HG02759 (cell line): Measurements from ENCODE around the gene NUP107.

Source experiments
- ATAC-seq: cut with Tn5 transposase; IDR thresholded peaks from one replicate; pipeline ENCODE4 v1.9.1; 2021; ENCODE audit warnings: mild to moderate bottlenecking, moderate library complexity; ENCODE audit not compliant: unreplicated experiment

NUP107 gene

GRCh38 chr12:68794653-68795251, 108.0 kb downstream of the NUP107 start:
- no peak for ATAC-seq
